ENCODE data around the gene DNM3.

Gene DNM3

DNA sequence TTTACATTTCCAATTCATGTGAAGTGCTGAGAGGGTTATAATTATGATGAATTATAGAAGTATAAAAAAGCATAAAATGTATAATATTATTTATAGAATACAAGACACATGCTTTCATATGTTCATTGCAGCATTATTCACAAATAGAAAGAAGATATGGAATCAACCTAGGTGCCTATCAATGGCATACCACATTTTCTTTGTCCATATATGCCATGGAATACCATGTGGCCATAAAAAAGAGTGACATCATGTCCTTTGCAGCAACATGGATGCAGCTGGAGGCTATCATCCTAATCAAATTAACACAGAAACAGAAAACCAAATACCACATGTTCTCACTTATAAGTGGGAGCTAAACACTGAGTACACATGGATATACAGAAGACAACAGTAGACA, 494.1 kb downstream of the DNM3 start:
- TF ChIP-seq, protein P1, sequence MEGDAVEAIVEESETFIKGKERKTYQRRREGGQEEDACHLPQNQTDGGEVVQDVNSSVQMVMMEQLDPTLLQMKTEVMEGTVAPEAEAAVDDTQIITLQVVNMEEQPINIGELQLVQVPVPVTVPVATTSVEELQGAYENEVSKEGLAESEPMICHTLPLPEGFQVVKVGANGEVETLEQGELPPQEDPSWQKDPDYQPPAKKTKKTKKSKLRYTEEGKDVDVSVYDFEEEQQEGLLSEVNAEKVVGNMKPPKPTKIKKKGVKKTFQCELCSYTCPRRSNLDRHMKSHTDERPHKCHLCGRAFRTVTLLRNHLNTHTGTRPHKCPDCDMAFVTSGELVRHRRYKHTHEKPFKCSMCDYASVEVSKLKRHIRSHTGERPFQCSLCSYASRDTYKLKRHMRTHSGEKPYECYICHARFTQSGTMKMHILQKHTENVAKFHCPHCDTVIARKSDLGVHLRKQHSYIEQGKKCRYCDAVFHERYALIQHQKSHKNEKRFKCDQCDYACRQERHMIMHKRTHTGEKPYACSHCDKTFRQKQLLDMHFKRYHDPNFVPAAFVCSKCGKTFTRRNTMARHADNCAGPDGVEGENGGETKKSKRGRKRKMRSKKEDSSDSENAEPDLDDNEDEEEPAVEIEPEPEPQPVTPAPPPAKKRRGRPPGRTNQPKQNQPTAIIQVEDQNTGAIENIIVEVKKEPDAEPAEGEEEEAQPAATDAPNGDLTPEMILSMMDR (IDR thresholded peaks at IDR 0.05; ENCODE audit: insufficient read depth, missing control alignments) = no peak
- FAIRE-seq (no peak), DNase-seq (ENCODE audit: insufficient read length, low spot score) (no peak)

DNA sequence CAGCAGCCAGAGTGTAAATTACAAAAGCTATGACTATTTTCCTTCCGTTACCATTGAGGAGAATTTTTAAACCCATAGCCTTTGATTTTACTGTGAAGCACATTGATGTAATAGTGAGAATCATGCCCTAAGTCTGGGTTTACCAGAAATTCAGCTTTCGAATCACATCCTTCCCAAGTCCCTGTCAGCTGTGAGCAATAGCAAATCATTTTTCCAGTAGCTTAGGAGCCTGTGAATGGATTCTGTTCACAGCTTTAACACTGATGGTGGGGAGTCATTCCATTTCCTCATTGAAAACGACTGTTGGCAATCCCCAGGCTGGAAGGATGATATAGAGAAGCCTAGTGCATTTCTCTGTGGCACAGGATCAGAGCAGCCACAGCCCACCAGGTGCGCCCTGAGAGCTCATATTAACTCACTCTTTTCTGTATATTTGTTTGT, 497.0 kb downstream of the DNM3 start:
- TF ChIP-seq, protein P1 (IDR thresholded peaks at IDR 0.05; ENCODE audit: insufficient read depth, missing control alignments) = no peak
- no peak for FAIRE-seq
- no peak for DNase-seq (ENCODE audit: insufficient read length, low spot score)

DNA sequence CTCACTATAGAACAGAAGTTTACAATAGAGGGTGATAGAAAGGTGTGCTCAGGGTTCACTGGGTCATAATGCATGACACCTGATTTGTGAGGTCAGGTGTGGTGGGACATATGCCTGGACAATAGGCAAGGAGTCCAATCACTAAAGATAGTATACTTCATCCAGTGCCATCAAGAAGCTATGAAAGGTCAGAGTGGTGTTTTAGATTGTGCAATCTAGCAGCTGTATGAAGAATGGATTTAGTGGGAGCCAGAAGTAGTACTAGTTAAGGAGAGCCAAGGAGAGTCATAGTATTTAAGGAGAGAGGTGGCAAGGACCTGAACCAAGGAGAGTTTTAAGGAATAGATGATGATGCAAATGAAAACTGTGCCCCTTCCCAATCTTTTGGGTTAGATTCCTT, 498.5 kb downstream of the DNM3 start:
- TF ChIP-seq, protein P1 (IDR thresholded peaks at IDR 0.05; ENCODE audit: insufficient read depth, missing control alignments) = no peak
- DNase-seq (ENCODE audit: insufficient read length, low spot score) = no peak
- no peak for FAIRE-seq

DNA sequence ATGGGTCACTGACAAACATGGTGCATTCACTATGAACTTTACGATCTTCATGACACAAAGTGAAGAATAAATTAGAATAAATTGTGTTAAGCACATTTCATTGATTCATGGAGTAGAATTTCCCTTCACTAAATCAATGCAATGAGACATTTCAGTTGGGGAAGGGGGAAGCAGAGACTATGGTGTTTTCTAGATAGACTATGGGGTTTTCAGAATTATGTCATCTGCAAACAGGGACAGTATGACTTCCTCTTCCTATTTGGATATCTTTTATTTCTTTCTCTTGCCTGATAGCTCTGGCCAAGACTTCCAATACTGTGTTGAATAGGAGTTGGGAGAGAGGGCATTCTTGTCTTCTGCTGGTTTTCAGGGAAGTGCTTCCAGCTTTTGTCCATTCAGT, 499.2 kb downstream of the DNM3 start:
- no peak for FAIRE-seq
- DNase-seq (ENCODE audit: insufficient read length, low spot score) = no peak
- TF ChIP-seq, protein P1 (IDR thresholded peaks at IDR 0.05; ENCODE audit: insufficient read depth, missing control alignments) = no peak

GRCh38 chr1:172341697-172342096, 500.4 kb downstream of the DNM3 start:
- no peak for FAIRE-seq

GRCh38 chr1:172342584-172343239, 501.4 kb downstream of the DNM3 start:
- TF ChIP-seq, protein P1 (IDR thresholded peaks at IDR 0.05; ENCODE audit: insufficient read depth, missing control alignments) = no peak
- FAIRE-seq (peak; percentile 51), DNase-seq (ENCODE audit: insufficient read length, low spot score) (no peak)

More at GRCh38 chr1:172341697-172342096, 500.4 kb downstream of the DNM3 start:
- no peak for DNase-seq (ENCODE audit: insufficient read length, low spot score)
- TF ChIP-seq, protein P1 (IDR thresholded peaks at IDR 0.05; ENCODE audit: insufficient read depth, missing control alignments) = no peak

Measured in D721Med (cell line).